Spinal cord (tissue), 10 donors: ENCODE measurements around the gene REPS2. TPM values are rescaled to one million over a fixed set of nuclear protein-coding genes. Genes with fewer than 3 reads are reported as not detected.
A peak's percentile ranks its signal among the peaks of the same experiment; 100 is the strongest.

ENCODE experiments used
- DNase-seq, 6 donors: peaks; one replicate each; pipeline versions ENCODE4 v3.0.0 to v3.0.0-alpha.2; 2013 to 2015; ENCODE audit warnings: low spot score in 6 of 6, low read depth in 4 of 6
- H3K27ac ChIP-seq: one replicate; pipeline ENCODE4 v1.5.1; 2013; ENCODE audit warnings: low read depth, low read length, control low read depth
- H3K27me3 ChIP-seq: one replicate; pipeline ENCODE4 v1.6.1; 2013; ENCODE audit warnings: low read length; ENCODE audit not compliant: control insufficient read depth, insufficient read depth
- H3K36me3 ChIP-seq: one replicate; pipeline ENCODE4 v1.6.1; 2013; ENCODE audit warnings: low read length; ENCODE audit not compliant: control insufficient read depth, insufficient read depth
- H3K4me1 ChIP-seq: one replicate; pipeline ENCODE4 v1.6.1; 2013; ENCODE audit warnings: low read length; ENCODE audit not compliant: control insufficient read depth, insufficient read depth
- H3K4me3 ChIP-seq: one replicate; pipeline ENCODE4 v1.5.1; 2013; ENCODE audit warnings: low read depth, low read length, control low read depth
- H3K9me3 ChIP-seq: one replicate; pipeline ENCODE4 v1.6.1; 2013; ENCODE audit warnings: low read length; ENCODE audit not compliant: control insufficient read depth, insufficient read depth
- WGBS: methylation state at CpG from one replicate; pipeline ENCODE4 v1.1.5; 2013; ENCODE audit warnings: missing lambda C conversion rate; ENCODE audit not compliant: insufficient coverage; 5-methylcytosine and 5-hydroxymethylcytosine counted together
- polyA plus RNA-seq, 2 donors: library from polyadenylated mRNA; unstranded; fragments of 120-200 nt; gene quantifications; one replicate each; pipeline ENCODE4 v1.2.1, GENCODE V29; 2013; ENCODE audit not compliant: insufficient read length in 2 of 2
- total RNA-seq, 2 donors: library from RNA; depleted of rRNA in 1 of 2; stranded (reverse); fragments of 120-200 nt in 1 of 2; fragments of >200 nt in 1 of 2; gene quantifications; one replicate each; pipeline versions ENCODE4 v1.2.3 to v1.2.4, GENCODE V29; 2013 to 2014
- donor health status: healthy.

Gene REPS2
- total and polyA plus RNA-seq, 4 donors: 13.4 to 61.1 (median 26.1) TPM

GRCh38 chrX:16992445-16992844, 46.0 kb downstream of the REPS2 start:
- no CpG with 5 or more reads among the region's 3 CpGs for WGBS
- Histone ChIP-seq H3K27ac (no peak overlapping the region), H3K27me3 (peaks cover 9% of the 10 kb centered on the region), H3K4me1 (peaks cover 2% of the 10 kb centered on the region), H3K9me3 (no peaks in the 10 kb centered on the region), H3K36me3 (no peaks in the 10 kb centered on the region), H3K4me3 (no peak overlapping the region)
- peak in 3 of 6 donors; percentile 22 to 63 (median 43) for DNase-seq

- Histone ChIP-seq H3K4me1 (peaks cover 3% of the 10 kb centered on the region), H3K4me3 (no peak overlapping the region), H3K27ac (no peak overlapping the region), H3K36me3 (no peaks in the 10 kb centered on the region), H3K9me3 (no peaks in the 10 kb centered on the region), H3K27me3 (peaks cover 9% of the 10 kb centered on the region)
- DNase-seq: no peak
- no CpG with 5 or more reads among the region's 2 CpGs for WGBS
Measured at GRCh38 chrX:16992951-16993350, 46.5 kb downstream of the REPS2 start.

- H3K27ac ChIP-seq: no peak overlapping the region
- H3K9me3 ChIP-seq: no peaks in the 10 kb centered on the region
- peaks cover 5% of the 10 kb centered on the region for H3K4me1 ChIP-seq
- no peak for DNase-seq
- H3K27me3 ChIP-seq: peaks cover 16% of the 10 kb centered on the region
- no peak overlapping the region for H3K4me3 ChIP-seq
- WGBS: no CpG with 5 or more reads among the region's 4 CpGs
- no peaks in the 10 kb centered on the region for H3K36me3 ChIP-seq
Measured at GRCh38 chrX:16993791-16994318, 47.4 kb downstream of the REPS2 start.

- no peak overlapping the region for H3K4me3 ChIP-seq
- no peak overlapping the region for H3K27ac ChIP-seq
- no peaks in the 10 kb centered on the region for H3K36me3 ChIP-seq
- DNase-seq: peak in 1 of 6 donors; percentile 55
- WGBS: 94% methylated on average over 2 of the region's 2 CpGs
- no peaks in the 10 kb centered on the region for H3K9me3 ChIP-seq
- peaks cover 19% of the 10 kb centered on the region for H3K27me3 ChIP-seq
- peaks cover 5% of the 10 kb centered on the region for H3K4me1 ChIP-seq
Measured at GRCh38 chrX:16994736-16995135, 48.3 kb downstream of the REPS2 start.

- H3K9me3 ChIP-seq: no peaks in the 10 kb centered on the region
- H3K36me3 ChIP-seq: no peaks in the 10 kb centered on the region
- WGBS: 64% methylated on average over 2 of the region's 2 CpGs
- no peak for DNase-seq
- no peak overlapping the region for H3K4me3 ChIP-seq
- no peak overlapping the region for H3K27ac ChIP-seq
- H3K4me1 ChIP-seq: peaks cover 5% of the 10 kb centered on the region
- peaks cover 18% of the 10 kb centered on the region for H3K27me3 ChIP-seq
Measured at GRCh38 chrX:16997313-16997712, 50.9 kb downstream of the REPS2 start.

GRCh38 chrX:16999275-16999674, 52.8 kb downstream of the REPS2 start:
- H3K27ac ChIP-seq: no peak overlapping the region
- H3K4me1 ChIP-seq: peaks cover 5% of the 10 kb centered on the region
- no peaks in the 10 kb centered on the region for H3K9me3 ChIP-seq
- peaks cover 24% of the 10 kb centered on the region for H3K27me3 ChIP-seq
- no peaks in the 10 kb centered on the region for H3K36me3 ChIP-seq
- no peak for DNase-seq
- H3K4me3 ChIP-seq: no peak overlapping the region

GRCh38 chrX:17000751-17001150, 54.3 kb downstream of the REPS2 start:
- Histone ChIP-seq H3K27ac (no peak overlapping the region), H3K4me1 (peaks cover 5% of the 10 kb centered on the region), H3K36me3 (no peaks in the 10 kb centered on the region), H3K27me3 (peaks cover 24% of the 10 kb centered on the region), H3K9me3 (no peaks in the 10 kb centered on the region), H3K4me3 (no peak overlapping the region)
- WGBS: no CpG with 5 or more reads among the region's 2 CpGs
- DNase-seq: no peak

GRCh38 chrX:17005712-17006368, 59.4 kb downstream of the REPS2 start:
- Histone ChIP-seq H3K4me3 (no peak overlapping the region), H3K9me3 (no peaks in the 10 kb centered on the region), H3K36me3 (no peaks in the 10 kb centered on the region), H3K4me1 (no peaks in the 10 kb centered on the region), H3K27me3 (peaks cover 30% of the 10 kb centered on the region), H3K27ac (no peak overlapping the region)
- 90% methylated on average over 2 of the region's 3 CpGs for WGBS
- peak in 1 of 6 donors; percentile 25 for DNase-seq

GRCh38 chrX:17007134-17007768, 60.8 kb downstream of the REPS2 start:
- Histone ChIP-seq H3K27me3 (peaks cover 26% of the 10 kb centered on the region), H3K36me3 (no peaks in the 10 kb centered on the region), H3K9me3 (no peaks in the 10 kb centered on the region), H3K4me1 (no peaks in the 10 kb centered on the region), H3K4me3 (no peak overlapping the region), H3K27ac (no peak overlapping the region)
- 64% methylated on average over 7 of the region's 8 CpGs for WGBS
- peak in 1 of 6 donors; percentile 39 for DNase-seq
